Measurements from ENCODE around the gene EEF1AKMT1. TPM values are rescaled to one million over a fixed set of nuclear protein-coding genes. Genes with fewer than 3 reads are reported as not detected.

Gene EEF1AKMT1
- total RNA-seq, 1 experiment from 2014 or later: 9.8 TPM

DNA sequence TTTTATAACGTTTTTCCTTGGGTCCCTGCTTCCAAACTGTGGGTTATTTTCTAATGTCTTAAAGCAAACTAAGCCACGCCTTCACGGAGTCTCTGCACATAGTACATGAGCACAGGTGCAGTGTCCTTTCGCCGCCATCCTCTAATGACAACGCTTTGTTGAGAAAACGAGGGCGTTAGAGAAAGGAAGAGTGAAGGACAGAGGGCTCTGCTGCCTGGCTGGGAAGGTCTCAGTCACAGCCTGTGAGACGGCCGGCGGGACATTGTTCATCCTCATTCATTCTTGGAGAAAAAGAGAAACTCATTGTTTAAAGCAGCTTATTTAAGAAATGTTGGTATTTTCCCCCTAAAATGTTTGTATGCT, 60.8 kb downstream of the EEF1AKMT1 start:
- Histone ChIP-seq H3K4me3 (replicated peaks in 1 of 2; ENCODE audit: low read depth in 1 of 2, low read length in 2 of 2) (peak overlapping the region in 1 of 2 experiments; percentile 6; a peak in 1 of 4 replicates), H3K9me3 (ENCODE audit: control insufficient read depth in 1 of 2, insufficient read depth in 1 of 2, low read depth in 1 of 2, low read length in 2 of 2) (no peaks in the 10 kb centered on the region), H3K79me2 (ENCODE audit: insufficient read depth, low read length) (no peaks in the 10 kb centered on the region), H4K20me1 (ENCODE audit: insufficient read depth) (no peaks in the 10 kb centered on the region), H3K4me1 (ENCODE audit: control insufficient read depth in 1 of 2, insufficient read depth in 2 of 2, low read length in 2 of 2) (peaks cover 0 to 23% of the 10 kb centered on the region in 2 experiments; a peak in 3 of 4 replicates), H3K36me3 (ENCODE audit: control insufficient read depth in 1 of 2, insufficient read depth in 2 of 2, low read length in 2 of 2) (no peaks in the 10 kb centered on the region), H3K27me3 (ENCODE audit: insufficient read depth, low read length) (no peaks in the 10 kb centered on the region), H2AFZ (ENCODE audit: low read depth, low read length, poor library complexity, severe bottlenecking) (peak overlapping the region; percentile 99), H3K9me2 (ENCODE audit: insufficient read depth) (no peaks in the 10 kb centered on the region), H3K27ac (ENCODE audit: low read depth, low read length) (no peak overlapping the region), H3K9ac (ENCODE audit: low read length) (no peak overlapping the region), H3K4me2 (ENCODE audit: low read length) (peak overlapping the region; percentile 58)
- DNase-seq (ENCODE audit: low read depth, low spot score): no peak
- ChIA-PET RAD21 (ENCODE audit: low non-redundant PET in 1 of 2, low total read pairs in 2 of 2, uncharacterized antibody in 2 of 2, unreplicated experiment in 2 of 2) (no interaction called here), CTCF (no interaction called here), POLR2A (no interaction called here)
- TF ChIP-seq, protein P1, sequence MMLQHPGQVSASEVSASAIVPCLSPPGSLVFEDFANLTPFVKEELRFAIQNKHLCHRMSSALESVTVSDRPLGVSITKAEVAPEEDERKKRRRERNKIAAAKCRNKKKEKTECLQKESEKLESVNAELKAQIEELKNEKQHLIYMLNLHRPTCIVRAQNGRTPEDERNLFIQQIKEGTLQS (IDR thresholded peaks at IDR 0.05): no peak
- TF ChIP-seq ZFX (IDR thresholded peaks at IDR 0.05) (no peak), FOSL1 (IDR thresholded peaks at IDR 0.05; ENCODE audit: low read depth) (no peak), EGR1 (IDR thresholded peaks at IDR 0.05; ENCODE audit: low read depth) (no peak), YY1 (IDR thresholded peaks at IDR 0.05; ENCODE audit: extremely low read depth, insufficient replicate concordance, low read depth, low read length) (no peak), POLR2A (IDR thresholded peaks at IDR 0.05; ENCODE audit: borderline replicate concordance, extremely low read depth, insufficient read depth, insufficient read length) (no peak), EZH2phosphoT487 (IDR thresholded peaks at IDR 0.05; ENCODE audit: borderline replicate concordance) (no peak)
- TF ChIP-seq, protein P2, sequence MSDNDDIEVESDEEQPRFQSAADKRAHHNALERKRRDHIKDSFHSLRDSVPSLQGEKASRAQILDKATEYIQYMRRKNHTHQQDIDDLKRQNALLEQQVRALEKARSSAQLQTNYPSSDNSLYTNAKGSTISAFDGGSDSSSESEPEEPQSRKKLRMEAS (IDR thresholded peaks at IDR 0.05): no peak
- TF ChIP-seq, protein P3, sequence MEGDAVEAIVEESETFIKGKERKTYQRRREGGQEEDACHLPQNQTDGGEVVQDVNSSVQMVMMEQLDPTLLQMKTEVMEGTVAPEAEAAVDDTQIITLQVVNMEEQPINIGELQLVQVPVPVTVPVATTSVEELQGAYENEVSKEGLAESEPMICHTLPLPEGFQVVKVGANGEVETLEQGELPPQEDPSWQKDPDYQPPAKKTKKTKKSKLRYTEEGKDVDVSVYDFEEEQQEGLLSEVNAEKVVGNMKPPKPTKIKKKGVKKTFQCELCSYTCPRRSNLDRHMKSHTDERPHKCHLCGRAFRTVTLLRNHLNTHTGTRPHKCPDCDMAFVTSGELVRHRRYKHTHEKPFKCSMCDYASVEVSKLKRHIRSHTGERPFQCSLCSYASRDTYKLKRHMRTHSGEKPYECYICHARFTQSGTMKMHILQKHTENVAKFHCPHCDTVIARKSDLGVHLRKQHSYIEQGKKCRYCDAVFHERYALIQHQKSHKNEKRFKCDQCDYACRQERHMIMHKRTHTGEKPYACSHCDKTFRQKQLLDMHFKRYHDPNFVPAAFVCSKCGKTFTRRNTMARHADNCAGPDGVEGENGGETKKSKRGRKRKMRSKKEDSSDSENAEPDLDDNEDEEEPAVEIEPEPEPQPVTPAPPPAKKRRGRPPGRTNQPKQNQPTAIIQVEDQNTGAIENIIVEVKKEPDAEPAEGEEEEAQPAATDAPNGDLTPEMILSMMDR (IDR thresholded peaks at IDR 0.05 in 2 of 3, conservative IDR thresholded peaks at IDR 0.05 in 1 of 3; ENCODE audit: borderline replicate concordance in 1 of 3, insufficient read depth in 1 of 3, low read depth in 2 of 3, low read length in 2 of 3): no peak
- intact Hi-C loops (cut with micrococcal nuclease): loop anchor here (2.0 to 5.0 kb wide), 2 partner anchors 212 to 216 kb away; no protein-coding TSS in a partner anchor
- peak; percentile 68 for ATAC-seq
- no TSS peak for BruUV-seq (replicated peaks)
